CD8-positive, alpha-beta memory T cell (primary cell): ENCODE results near the gene SFXN3. TPM values are rescaled to one million over a fixed set of nuclear protein-coding genes. Genes with fewer than 3 reads are reported as not detected.

Source experiments
- CTCF ChIA-PET: fragments of 350-600 bp; sonication (Branson Sonifier 250); formaldehyde crosslinking; loops from one replicate; lab custom pipeline; 2021; ENCODE audit warnings: antibody characterized with exemption; lab: Charles Lee
- POLR2A ChIA-PET: fragments of 350-600 bp; sonication (Branson Sonifier 250); formaldehyde crosslinking; loops from one replicate; lab custom pipeline; 2021; ENCODE audit warnings: antibody characterized with exemption; lab: Charles Lee
- DNase-seq, 5 donors: peaks; one replicate each; pipeline versions ENCODE4 v3.0.0 to v3.0.0-alpha.2; 2020 to 2022; ENCODE audit warnings: mixed read lengths in 1 of 5
- H3K27ac ChIP-seq: one replicate; pipeline ENCODE4 v1.7.0; 2013; ENCODE audit warnings: low read depth, mild to moderate bottlenecking, low read length, moderate library complexity
- H3K27me3 ChIP-seq: 2 replicates; pipeline ENCODE4 v1.7.0; 2013; ENCODE audit warnings: low read length, mild to moderate bottlenecking; ENCODE audit not compliant: insufficient read depth, poor library complexity, severe bottlenecking
- H3K36me3 ChIP-seq: 2 replicates; pipeline ENCODE4 v1.7.0; 2013; ENCODE audit warnings: mild to moderate bottlenecking, low read length, moderate library complexity; ENCODE audit not compliant: insufficient read depth
- H3K4me1 ChIP-seq: 2 replicates; pipeline ENCODE4 v1.7.0; 2013; ENCODE audit warnings: mild to moderate bottlenecking, low read length, moderate library complexity; ENCODE audit not compliant: insufficient read depth
- H3K4me3 ChIP-seq: 2 replicates; pipeline ENCODE4 v1.7.0; 2013; ENCODE audit warnings: mild to moderate bottlenecking, low read length
- H3K9me3 ChIP-seq: 2 replicates; pipeline ENCODE4 v1.7.0; 2013; ENCODE audit warnings: mild to moderate bottlenecking, low read length
- H3K27ac Mint-ChIP-seq, 8 donors: one replicate each; pipeline ENCODE4 v1.8.0; 2020 to 2021; ENCODE audit warnings: mixed read lengths in 8 of 8, mild to moderate bottlenecking in 6 of 8, inconsistent platforms in 3 of 8, moderate library complexity in 3 of 8
- H3K27me3 Mint-ChIP-seq, 2 donors: one replicate each; pipeline ENCODE4 v1.8.0; 2020 to 2021; ENCODE audit warnings: mixed read lengths in 2 of 2, mild to moderate bottlenecking in 1 of 2, moderate library complexity in 1 of 2
- H3K36me3 Mint-ChIP-seq, 3 donors: one replicate each; pipeline ENCODE4 v1.8.0; 2020 to 2021; ENCODE audit warnings: mixed read lengths in 3 of 3, inconsistent platforms in 1 of 3, mild to moderate bottlenecking in 1 of 3
- H3K4me1 Mint-ChIP-seq, 3 donors: one replicate each; pipeline ENCODE4 v1.8.0; 2020 to 2021; ENCODE audit warnings: mixed read lengths in 3 of 3, inconsistent platforms in 1 of 3, mild to moderate bottlenecking in 1 of 3
- H3K4me3 Mint-ChIP-seq, 7 donors: one replicate each; pipeline ENCODE4 v1.8.0; 2020 to 2021; ENCODE audit warnings: mixed read lengths in 7 of 7, mild to moderate bottlenecking in 6 of 7, moderate library complexity in 4 of 7, inconsistent platforms in 2 of 7
- H3K9me3 Mint-ChIP-seq, 5 donors: one replicate each; pipeline ENCODE4 v1.8.0; 2020 to 2022; ENCODE audit warnings: mixed read lengths in 5 of 5, mild to moderate bottlenecking in 3 of 5, moderate library complexity in 2 of 5, inconsistent platforms in 1 of 5
- polyA plus RNA-seq: library from polyadenylated mRNA; unstranded; fragments of 300-500 nt; fragmentation: Illumina TruSeq; gene quantifications from one replicate; pipeline ENCODE4 v1.2.3, GENCODE V29; 2021
- total RNA-seq, 2 experiments: library from RNA; stranded (reverse); gene quantifications; one replicate each; pipeline ENCODE4 v1.2.3, GENCODE V29; 2021

The SFXN3 gene
- total and polyA plus RNA-seq, 3 experiments from 2014 or later = 17.6 to 26.5 (median 25.2) TPM

GRCh38 chr10:101013365-101013825 lies 17.6 kb upstream of the SFXN3 start:
- H3K9me3 ChIP-seq = no peaks in the 10 kb centered on the region
- ChIA-PET CTCF (interaction anchor here (1.3 to 6.9 kb wide), 12 partner anchors 9 to 478 kb away, joined by 3 to 98 read pairs (median 6); partner anchors contain the start of genes HIF1AN, LZTS2, MRPL43 and SLF2), POLR2A (interaction anchor here (0.6 kb wide), 1 partner anchor 155 kb away, joined by 4 read pairs; no protein-coding TSS in a partner anchor)
- peaks cover 18% of the 10 kb centered on the region for H3K27me3 ChIP-seq
- no peaks in the 10 kb centered on the region for H3K36me3 ChIP-seq
- peaks cover 0 to 4% (median 2%) of the 10 kb centered on the region in 3 donors for H3K36me3 Mint-ChIP-seq
- peaks cover 28 to 32% of the 10 kb centered on the region in 2 donors for H3K27me3 Mint-ChIP-seq
- no peaks in the 10 kb centered on the region for H3K9me3 Mint-ChIP-seq
- H3K4me1 ChIP-seq = peaks cover 13% of the 10 kb centered on the region
- no peak for DNase-seq
- peak overlapping the region in 2 of 8 donors; percentile 11 to 69 for H3K27ac Mint-ChIP-seq
- no peak overlapping the region for H3K4me3 ChIP-seq
- peaks cover 9 to 17% (median 17%) of the 10 kb centered on the region in 3 donors for H3K4me1 Mint-ChIP-seq
- no peak overlapping the region for H3K4me3 Mint-ChIP-seq
- no peak overlapping the region for H3K27ac ChIP-seq

GRCh38 chr10:101014230-101014884 lies 16.7 kb upstream of the SFXN3 start:
- H3K4me3 Mint-ChIP-seq = no peak overlapping the region
- no peak overlapping the region for H3K4me3 ChIP-seq
- peaks cover 30 to 36% of the 10 kb centered on the region in 2 donors for H3K27me3 Mint-ChIP-seq
- H3K27me3 ChIP-seq = peaks cover 20% of the 10 kb centered on the region
- ChIA-PET CTCF (interaction anchor here (0.6 to 6.9 kb wide), 24 partner anchors 10 to 479 kb away, joined by 3 to 98 read pairs (median 5); partner anchors contain the start of genes HIF1AN, KAZALD1, LZTS2 and MRPL43), POLR2A (no interaction called here)
- peaks cover 13% of the 10 kb centered on the region for H3K4me1 ChIP-seq
- H3K9me3 Mint-ChIP-seq = no peaks in the 10 kb centered on the region
- H3K27ac ChIP-seq = no peak overlapping the region
- no peaks in the 10 kb centered on the region for H3K36me3 ChIP-seq
- no peak overlapping the region for H3K27ac Mint-ChIP-seq
- DNase-seq = peak; percentile 65 to 78 (median 70)
- no peaks in the 10 kb centered on the region for H3K9me3 ChIP-seq
- peaks cover 9 to 19% (median 17%) of the 10 kb centered on the region in 3 donors for H3K4me1 Mint-ChIP-seq
- peaks cover 0 to 4% (median 2%) of the 10 kb centered on the region in 3 donors for H3K36me3 Mint-ChIP-seq

GRCh38 chr10:101014966-101015581 lies 16.0 kb upstream of the SFXN3 start:
- CTCF ChIA-PET = interaction anchor here (0.6 to 6.9 kb wide), 27 partner anchors 11 to 479 kb away, joined by 3 to 98 read pairs (median 5); partner anchors contain the start of genes HIF1AN, KAZALD1, LZTS2 and MRPL43
- POLR2A ChIA-PET = no interaction called here

GRCh38 chr10:101015582-101015973 lies 15.5 kb upstream of the SFXN3 start:
- Mint-ChIP-seq H3K27ac (no peak overlapping the region), H3K4me1 (peaks cover 9 to 19% (median 17%) of the 10 kb centered on the region in 3 donors), H3K27me3 (peaks cover 35 to 42% of the 10 kb centered on the region in 2 donors), H3K4me3 (no peak overlapping the region), H3K9me3 (no peaks in the 10 kb centered on the region), H3K36me3 (peaks cover 0 to 4% (median 2%) of the 10 kb centered on the region in 3 donors)
- POLR2A ChIA-PET = interaction anchor here (0.9 kb wide), 1 partner anchor 15 kb away, joined by 3 read pairs; the partner anchor contains the start of genes PDZD7 and SFXN3
- no peak overlapping the region for H3K27ac ChIP-seq
- CTCF ChIA-PET = interaction anchor here (0.7 to 6.9 kb wide), 10 partner anchors 11 to 51 kb away, joined by 3 to 98 read pairs (median 8); partner anchors contain the start of genes KAZALD1, LZTS2, PDZD7 and SFXN3
- no peak overlapping the region for H3K4me3 ChIP-seq
- H3K36me3 ChIP-seq = no peaks in the 10 kb centered on the region
- H3K4me1 ChIP-seq = peaks cover 13% of the 10 kb centered on the region
- no peaks in the 10 kb centered on the region for H3K9me3 ChIP-seq
- peaks cover 20% of the 10 kb centered on the region for H3K27me3 ChIP-seq
- no peak for DNase-seq

More at GRCh38 chr10:101014966-101015581, 16.0 kb upstream of the SFXN3 start:
- H3K36me3 ChIP-seq = no peaks in the 10 kb centered on the region
- H3K4me1 ChIP-seq = peaks cover 13% of the 10 kb centered on the region
- no peaks in the 10 kb centered on the region for H3K9me3 Mint-ChIP-seq
- H3K4me1 Mint-ChIP-seq = peaks cover 9 to 19% (median 17%) of the 10 kb centered on the region in 3 donors
- no peak overlapping the region for H3K27ac ChIP-seq
- H3K36me3 Mint-ChIP-seq = peaks cover 0 to 4% (median 2%) of the 10 kb centered on the region in 3 donors
- H3K27me3 ChIP-seq = peaks cover 20% of the 10 kb centered on the region
- H3K27me3 Mint-ChIP-seq = peaks cover 31 to 39% of the 10 kb centered on the region in 2 donors
- no peak overlapping the region for H3K4me3 Mint-ChIP-seq
- H3K27ac Mint-ChIP-seq = no peak overlapping the region
- H3K9me3 ChIP-seq = no peaks in the 10 kb centered on the region
- H3K4me3 ChIP-seq = no peak overlapping the region
- no peak for DNase-seq

GRCh38 chr10:101016814-101017213 lies 14.2 kb upstream of the SFXN3 start:
- H3K4me1 ChIP-seq = peaks cover 13% of the 10 kb centered on the region
- H3K27me3 ChIP-seq = peaks cover 20% of the 10 kb centered on the region
- ChIA-PET POLR2A (interaction anchor here (0.7 kb wide), 1 partner anchor 11 kb away, joined by 3 read pairs; no protein-coding TSS in a partner anchor), CTCF (interaction anchor here (1.2 to 6.9 kb wide), 6 partner anchors 11 to 69 kb away, joined by 3 to 98 read pairs (median 13); partner anchors contain the start of genes LZTS2, PDZD7, SEMA4G and SFXN3)
- Mint-ChIP-seq H3K4me1 (peaks cover 9 to 19% (median 17%) of the 10 kb centered on the region in 3 donors), H3K27me3 (peaks cover 38 to 49% of the 10 kb centered on the region in 2 donors), H3K27ac (no peak overlapping the region), H3K36me3 (peaks cover 0 to 4% (median 2%) of the 10 kb centered on the region in 3 donors), H3K9me3 (no peaks in the 10 kb centered on the region), H3K4me3 (no peak overlapping the region)
- H3K36me3 ChIP-seq = no peaks in the 10 kb centered on the region
- H3K9me3 ChIP-seq = no peaks in the 10 kb centered on the region
- DNase-seq = no peak
- no peak overlapping the region for H3K27ac ChIP-seq
- no peak overlapping the region for H3K4me3 ChIP-seq

GRCh38 chr10:101018118-101018599 lies 12.9 kb upstream of the SFXN3 start:
- Mint-ChIP-seq H3K36me3 (peaks cover 0 to 4% (median 2%) of the 10 kb centered on the region in 3 donors), H3K4me3 (no peak overlapping the region), H3K27me3 (peaks cover 36 to 52% of the 10 kb centered on the region in 2 donors), H3K9me3 (no peaks in the 10 kb centered on the region), H3K27ac (no peak overlapping the region), H3K4me1 (peaks cover 4 to 14% (median 10%) of the 10 kb centered on the region in 3 donors)
- Histone ChIP-seq H3K27me3 (peaks cover 20% of the 10 kb centered on the region), H3K36me3 (no peaks in the 10 kb centered on the region), H3K4me1 (peaks cover 6% of the 10 kb centered on the region), H3K4me3 (no peak overlapping the region), H3K9me3 (no peaks in the 10 kb centered on the region), H3K27ac (no peak overlapping the region)
- POLR2A ChIA-PET = interaction anchor here (0.6 kb wide), 1 partner anchor 839 kb away, joined by 4 read pairs; no protein-coding TSS in a partner anchor
- CTCF ChIA-PET = interaction anchor here (0.6 to 6.9 kb wide), 13 partner anchors 9 to 456 kb away, joined by 3 to 98 read pairs (median 6); partner anchors contain the start of genes LZTS2, PDZD7 and SFXN3
- DNase-seq = no peak
